ENCODE data around the gene TBC1D2B. TPM values are rescaled to one million over a fixed set of nuclear protein-coding genes. Genes with fewer than 3 reads are reported as not detected.
"Not testable (repeated sequence)": the region's sequence is repeated elsewhere in the genome, so short reads cannot be mapped to it uniquely, and the experiment has no call there.

TBC1D2B gene
- total and polyA plus RNA-seq, 8 donors: 13.4 to 35.8 (median 22.6) TPM

- no peaks in the 10 kb centered on the region for H3K9me3 ChIP-seq
- no peaks in the 10 kb centered on the region for H3K27me3 ChIP-seq
- DNase-seq: peak in 2 of 6 donors; percentile 36 to 76
- no peaks in the 10 kb centered on the region for H3K36me3 ChIP-seq
- no peak for TF ChIP-seq CTCF (IDR thresholded peaks at IDR 0.05)
- no peak for ATAC-seq
- intact Hi-C loops (cut with DNase I): loop anchor here in 1 of 3 donors (10.0 kb wide), 1 partner anchor 114 kb away; no protein-coding TSS in a partner anchor
- peaks cover 11 to 30% (median 25%) of the 10 kb centered on the region in 3 donors for H3K4me1 ChIP-seq
- no peak overlapping the region for H3K4me3 ChIP-seq
- 67 to 74% methylated on average over 12 of the region's 12 CpGs for WGBS, 2 donors
- H3K27ac ChIP-seq: peak overlapping the region; percentile 33 to 59 (median 51)
- FAIRE-seq: no peak
Measured at GRCh38 chr15:77991029-77991406, 86.5 kb downstream of the TBC1D2B start.

- Histone ChIP-seq H3K4me3 (no peak overlapping the region), H3K27me3 (no peaks in the 10 kb centered on the region), H3K9me3 (no peaks in the 10 kb centered on the region), H3K27ac (peak overlapping the region in 1 of 4 donors; percentile 16), H3K4me1 (peaks cover 11 to 30% (median 25%) of the 10 kb centered on the region in 3 donors), H3K36me3 (no peaks in the 10 kb centered on the region)
- TF ChIP-seq CTCF (IDR thresholded peaks at IDR 0.05): no peak
- DNase-seq (peak in 2 of 6 donors; percentile 59 to 80), ATAC-seq (no peak), FAIRE-seq (no peak)
- intact Hi-C loops (cut with DNase I): loop anchor here in 1 of 3 donors (10.0 kb wide), 1 partner anchor 115 kb away; no protein-coding TSS in a partner anchor
- WGBS, 2 donors: 65 to 68% methylated on average over 17 to 22 of the region's 22 CpGs
Measured at GRCh38 chr15:77989296-77990143, 88.0 kb downstream of the TBC1D2B start.

- Histone ChIP-seq H3K27me3 (no peaks in the 10 kb centered on the region), H3K36me3 (no peaks in the 10 kb centered on the region), H3K4me1 (peaks cover 7 to 23% (median 18%) of the 10 kb centered on the region in 3 donors), H3K27ac (no peak overlapping the region), H3K9me3 (no peaks in the 10 kb centered on the region), H3K4me3 (no peak overlapping the region)
- no peak for FAIRE-seq
- no peak for TF ChIP-seq CTCF (IDR thresholded peaks at IDR 0.05)
- WGBS, 2 donors: 73 to 79% methylated on average over 34 of the region's 34 CpGs
- intact Hi-C loops (cut with DNase I): no loop called here
- DNase-seq: peak in 3 of 6 donors; percentile 13 to 79 (median 49)
- no peak for ATAC-seq
Measured at GRCh38 chr15:77988347-77989295, 88.9 kb downstream of the TBC1D2B start.

GRCh38 chr15:77987765-77988136 lies 89.8 kb downstream of the TBC1D2B start:
- peak in 3 of 6 donors; percentile 4 to 68 (median 32) for DNase-seq
- FAIRE-seq; H3K27me3 ChIP-seq; ATAC-seq; H3K36me3 ChIP-seq; H3K4me3 ChIP-seq; H3K27ac ChIP-seq; intact Hi-C loops (cut with DNase I); H3K9me3 ChIP-seq: not testable (repeated sequence)
- WGBS, 2 donors: 80 to 92% methylated on average over 10 to 15 of the region's 15 CpGs
- peaks cover 3 to 19% (median 13%) of the 10 kb centered on the region in 3 donors for H3K4me1 ChIP-seq
